GM19438 (cell line): ENCODE data around the gene MORN1.

Experiments
- ATAC-seq: cut with Tn5 transposase; IDR thresholded peaks from one replicate; pipeline ENCODE4 v1.9.1; 2021; ENCODE audit warnings: low read depth; ENCODE audit not compliant: unreplicated experiment

MORN1 gene

GRCh38 chr1:2406451-2407041 is 15.2 kb upstream of the MORN1 start:
- ATAC-seq, result no peak

DNA sequence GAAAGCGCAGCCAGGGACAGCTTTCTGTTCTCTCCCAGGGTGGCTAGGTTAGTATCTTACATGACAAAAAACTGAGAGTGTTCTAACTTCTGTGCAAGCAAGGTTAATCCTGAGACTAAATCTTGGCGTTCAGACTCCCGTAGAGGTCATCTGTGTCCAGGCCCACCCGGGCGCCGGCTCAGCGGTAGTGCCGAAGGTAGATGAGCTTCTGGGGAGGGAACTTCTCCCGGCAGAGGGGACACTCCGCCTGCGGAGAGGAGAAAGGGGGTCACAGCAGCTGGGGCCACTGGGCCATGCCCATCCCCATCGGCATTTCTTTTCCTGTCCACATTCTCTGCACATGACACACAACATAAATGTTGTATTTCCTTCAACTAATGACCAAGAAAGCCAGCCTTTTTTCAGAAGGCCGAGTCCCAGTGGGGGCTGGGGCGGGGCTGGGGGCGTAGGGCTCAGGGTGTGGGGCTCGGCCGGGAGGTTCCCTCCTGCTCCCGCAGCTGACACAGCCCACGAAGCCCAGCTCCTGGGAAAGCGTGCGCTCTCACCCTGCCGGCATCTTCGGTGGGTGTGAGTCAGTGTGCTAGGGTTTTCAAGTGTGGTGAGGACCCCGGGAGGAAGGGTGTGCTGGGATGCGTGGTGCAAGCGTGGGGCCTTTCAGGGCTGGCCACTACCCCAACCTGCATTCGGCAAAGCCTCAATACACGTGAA is 14.4 kb upstream of the MORN1 start:
- ATAC-seq, result no peak

- no peak for ATAC-seq
Observed at GRCh38 chr1:2404890-2405511, 13.6 kb upstream of the MORN1 start.

GRCh38 chr1:2404142-2404889 is 13.0 kb upstream of the MORN1 start:
- ATAC-seq, result no peak

GRCh38 chr1:2403273-2403672 is 11.9 kb upstream of the MORN1 start:
- ATAC-seq, result no peak

DNA sequence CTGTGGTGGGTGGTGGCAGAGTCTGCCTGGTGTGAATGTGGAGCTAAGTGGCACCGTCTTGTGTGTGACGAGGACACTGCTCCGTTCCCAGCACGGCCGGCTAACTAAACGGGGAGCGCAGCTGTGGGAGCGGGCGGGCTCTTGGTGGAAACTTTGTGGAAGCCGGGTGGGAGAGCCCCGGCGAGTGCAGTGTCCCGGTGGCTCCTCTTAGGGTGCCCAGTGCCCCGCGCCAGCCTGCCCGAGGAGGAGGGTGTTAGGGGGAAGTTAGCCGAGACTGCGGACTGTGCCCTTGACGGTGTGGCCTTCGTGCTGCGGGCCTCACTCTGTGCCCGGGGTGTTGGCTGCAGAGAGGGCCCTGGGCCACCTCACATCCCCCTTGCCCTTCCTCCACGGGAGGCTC is 11.1 kb upstream of the MORN1 start:
- ATAC-seq, result no peak

- no peak for ATAC-seq
Observed at GRCh38 chr1:2400950-2401649, 9.7 kb upstream of the MORN1 start.

- ATAC-seq, result no peak
Observed at GRCh38 chr1:2400576-2400909, 9.2 kb upstream of the MORN1 start.

GRCh38 chr1:2399890-2400575 is 8.7 kb upstream of the MORN1 start:
- no peak for ATAC-seq

- ATAC-seq, result no peak
Observed at GRCh38 chr1:2398871-2399270, 7.5 kb upstream of the MORN1 start.

GRCh38 chr1:2397007-2397679 is 5.8 kb upstream of the MORN1 start:
- ATAC-seq, result no peak

DNA sequence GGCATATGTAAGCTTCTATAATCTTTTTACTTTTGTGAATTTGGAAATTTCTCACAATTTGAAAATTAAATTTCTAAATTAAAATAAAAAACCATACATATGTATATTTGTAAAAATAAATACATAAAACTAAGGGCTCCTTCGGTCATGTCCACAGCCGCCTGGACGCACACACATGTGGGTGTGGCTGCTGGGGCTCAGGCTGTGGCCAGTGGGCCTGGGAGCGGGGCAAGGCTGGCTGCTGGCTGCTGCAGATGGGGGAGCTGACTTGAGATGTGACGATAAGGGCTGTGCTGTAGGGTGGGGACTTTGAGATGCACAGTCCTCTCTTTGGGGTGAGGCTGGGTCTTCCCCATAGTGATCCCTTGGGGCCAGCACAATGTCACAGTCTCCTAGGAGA is 5.1 kb upstream of the MORN1 start:
- no peak for ATAC-seq

DNA sequence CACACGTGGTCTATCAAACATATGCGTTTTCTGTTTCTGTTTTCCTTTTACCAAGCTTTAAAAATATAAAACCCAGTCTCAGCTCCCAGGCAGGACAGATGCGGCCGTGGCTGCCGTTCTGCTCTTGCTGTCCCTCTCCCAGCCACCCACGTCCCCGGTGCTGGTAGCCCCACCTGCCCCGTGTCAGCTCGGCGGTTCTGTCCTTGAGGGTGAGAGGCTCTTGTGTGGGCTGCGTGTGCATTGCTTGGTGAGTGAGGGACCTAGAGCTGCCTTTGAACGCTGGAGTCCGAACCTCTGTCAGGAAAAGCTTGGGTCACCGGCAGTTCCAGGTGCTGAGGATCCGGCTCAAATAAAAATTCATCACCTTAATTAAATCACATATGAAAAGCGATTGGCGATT is 4.7 kb upstream of the MORN1 start:
- ATAC-seq, result no peak

GRCh38 chr1:2395245-2395644 is 3.9 kb upstream of the MORN1 start:
- ATAC-seq, result no peak

DNA sequence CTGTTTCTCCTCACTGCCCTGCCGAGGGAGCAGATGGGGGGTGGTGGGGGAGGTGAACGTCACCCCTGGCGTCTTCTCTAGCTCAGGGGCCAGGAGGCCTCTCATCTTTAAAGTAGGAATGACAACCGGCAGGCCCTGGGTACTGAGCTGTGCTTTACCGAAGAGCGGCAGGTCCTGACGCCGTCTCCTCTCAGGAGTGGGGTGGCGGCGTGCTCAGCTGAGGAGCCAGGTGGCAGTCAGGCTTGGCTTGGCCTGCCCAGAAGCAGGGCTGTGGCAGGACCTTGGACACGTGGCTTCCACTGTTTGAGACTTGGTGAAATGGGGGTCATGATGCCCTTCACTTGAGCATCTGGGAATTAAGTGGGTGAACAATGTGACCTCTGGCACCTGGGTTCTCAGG is 3.4 kb upstream of the MORN1 start:
- no peak for ATAC-seq

DNA sequence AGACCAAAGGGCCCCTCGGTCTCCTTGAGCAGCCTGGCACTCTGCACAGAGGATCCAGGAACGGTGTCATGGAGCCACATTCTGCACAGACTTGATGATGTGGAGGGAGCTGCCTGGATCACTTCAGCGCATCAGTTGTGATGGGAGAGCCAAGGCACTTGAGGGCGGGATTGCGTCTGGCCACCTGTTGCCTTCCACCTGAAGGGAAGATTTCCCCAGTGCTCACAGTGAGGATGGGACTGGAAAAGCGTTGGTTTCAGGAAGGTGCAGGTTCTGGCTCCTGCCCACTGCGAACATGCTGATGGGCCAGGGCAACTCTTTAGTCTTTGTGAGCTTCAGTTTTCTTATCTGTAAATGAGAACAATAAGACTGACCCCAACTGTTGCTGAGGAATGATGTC is 2.9 kb upstream of the MORN1 start:
- ATAC-seq, result no peak

DNA sequence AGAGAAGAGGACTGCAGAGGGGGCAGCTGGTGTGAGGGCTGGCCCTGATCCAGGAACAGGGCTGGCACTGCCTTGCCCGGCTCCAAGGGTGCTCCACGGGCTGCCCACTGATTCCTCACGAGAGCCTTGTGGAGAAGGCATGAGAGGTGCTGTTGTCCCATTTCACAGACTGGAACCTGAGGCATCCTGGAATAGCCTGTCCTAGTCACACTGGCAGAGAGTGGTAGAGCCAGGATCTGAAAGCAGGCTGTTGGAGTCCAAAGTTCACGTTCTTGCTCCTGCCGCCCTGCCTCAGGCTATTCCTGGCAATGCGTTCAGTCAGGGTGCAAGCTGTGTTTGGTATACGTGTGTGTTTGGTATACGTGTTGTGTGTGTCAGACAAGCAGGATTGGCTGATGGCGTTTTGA is 2.1 kb upstream of the MORN1 start:
- no peak for ATAC-seq

DNA sequence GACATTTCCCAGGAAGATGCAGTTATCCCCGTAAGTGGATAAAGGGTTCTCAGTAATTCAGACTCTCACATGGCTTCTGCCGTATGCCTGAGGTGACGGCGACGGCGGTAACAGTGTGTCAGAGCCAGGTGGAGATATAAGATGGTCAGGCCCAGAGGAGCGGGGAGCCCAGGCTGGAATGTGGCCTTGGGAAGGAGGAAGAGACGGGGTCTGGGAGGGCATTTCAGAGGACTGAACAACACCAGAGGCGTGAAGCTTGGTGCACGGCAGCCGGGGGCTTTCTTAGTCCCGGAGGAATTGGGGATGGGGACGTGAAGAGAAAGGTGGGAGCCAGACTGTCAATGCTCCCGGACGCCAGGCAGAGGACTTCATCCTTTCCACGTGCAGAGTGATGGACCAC is 1.3 kb upstream of the MORN1 start:
- ATAC-seq, result no peak

- no peak for ATAC-seq
Observed at GRCh38 chr1:2391931-2392509, 666 bp upstream of the MORN1 start.

DNA sequence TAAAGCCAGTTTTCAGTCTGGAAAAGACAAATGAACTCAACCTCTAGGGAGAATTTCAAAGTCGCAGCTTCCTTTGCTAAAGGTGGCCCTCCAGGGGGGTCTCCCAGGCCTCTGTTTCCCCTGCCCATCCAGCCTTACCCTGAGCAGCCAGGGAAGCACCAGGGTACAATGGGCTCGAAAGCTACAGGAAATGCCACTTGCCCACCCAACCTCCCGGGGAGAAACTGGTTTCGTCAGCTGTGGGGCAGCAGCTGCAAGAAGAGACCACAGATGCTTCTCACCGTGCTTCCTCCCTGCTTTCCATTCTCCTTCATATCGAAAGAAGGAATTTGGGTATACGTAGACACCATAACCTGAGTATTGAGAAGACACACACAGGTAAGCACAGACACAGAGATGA is 1.7 kb downstream of the MORN1 start:
- no peak for ATAC-seq
